Right lobe of liver (tissue), 4 donors: Measurements from ENCODE around the gene ANO6.

Experiments used
- POLR2A ChIP-seq: fragments of 450-650 bp; IDR thresholded peaks from one replicate; pipeline ENCODE4 v1.6.1; 2017; ENCODE audit warnings: antibody characterized with exemption, mild to moderate bottlenecking
- TF ChIP-seq, protein P1 (sequence below), 4 donors: fragments of 200-600 bp in 3 of 4; fragments of 450-650 bp in 1 of 4; IDR thresholded peaks; one replicate each; pipeline versions ENCODE4 v1.5.1 to v1.8.0; 2016 to 2022; ENCODE audit warnings: antibody characterized with exemption in 4 of 4, mild to moderate bottlenecking in 2 of 4
- donor health status: DM: no; HTN: no; CAD: no.
- donor health status: DM: no; HTN: no; CAD: no.
- donor health status: DM: no; HTN: yes; CAD: no.

DNA sequence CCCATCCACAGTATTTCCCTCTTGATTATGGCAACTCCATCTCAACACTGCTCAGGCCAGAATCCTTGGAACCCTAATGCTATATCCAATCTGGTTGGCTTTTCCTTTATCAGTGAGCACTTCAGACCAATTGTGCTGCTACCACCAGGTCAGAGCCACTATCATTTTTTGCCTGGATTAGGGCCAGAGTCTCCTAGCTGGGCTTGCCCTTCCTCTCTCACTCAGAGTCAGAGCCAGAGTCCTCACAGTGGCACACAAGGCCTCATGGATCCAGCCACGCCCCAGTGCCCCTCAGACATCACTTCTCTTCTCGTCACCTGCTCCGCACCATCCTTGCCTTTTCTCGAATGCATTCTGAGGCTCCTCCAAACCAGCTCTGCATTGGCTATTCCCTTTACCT lies 211.1 kb downstream of the ANO6 start:
- TF ChIP-seq, protein P1, sequence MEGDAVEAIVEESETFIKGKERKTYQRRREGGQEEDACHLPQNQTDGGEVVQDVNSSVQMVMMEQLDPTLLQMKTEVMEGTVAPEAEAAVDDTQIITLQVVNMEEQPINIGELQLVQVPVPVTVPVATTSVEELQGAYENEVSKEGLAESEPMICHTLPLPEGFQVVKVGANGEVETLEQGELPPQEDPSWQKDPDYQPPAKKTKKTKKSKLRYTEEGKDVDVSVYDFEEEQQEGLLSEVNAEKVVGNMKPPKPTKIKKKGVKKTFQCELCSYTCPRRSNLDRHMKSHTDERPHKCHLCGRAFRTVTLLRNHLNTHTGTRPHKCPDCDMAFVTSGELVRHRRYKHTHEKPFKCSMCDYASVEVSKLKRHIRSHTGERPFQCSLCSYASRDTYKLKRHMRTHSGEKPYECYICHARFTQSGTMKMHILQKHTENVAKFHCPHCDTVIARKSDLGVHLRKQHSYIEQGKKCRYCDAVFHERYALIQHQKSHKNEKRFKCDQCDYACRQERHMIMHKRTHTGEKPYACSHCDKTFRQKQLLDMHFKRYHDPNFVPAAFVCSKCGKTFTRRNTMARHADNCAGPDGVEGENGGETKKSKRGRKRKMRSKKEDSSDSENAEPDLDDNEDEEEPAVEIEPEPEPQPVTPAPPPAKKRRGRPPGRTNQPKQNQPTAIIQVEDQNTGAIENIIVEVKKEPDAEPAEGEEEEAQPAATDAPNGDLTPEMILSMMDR (IDR thresholded peaks at IDR 0.05): no peak
- TF ChIP-seq POLR2A: no peak
